ENCODE results near the gene MITF.

Gene MITF

GRCh38 chr3:69768438-69768837 lies 29.2 kb downstream of the MITF start:
- CTCF ChIA-PET: interaction anchor here (0.6 kb wide), 1 partner anchor 104 kb away, joined by 3 read pairs; no protein-coding TSS in a partner anchor
- H3K27ac ChIP-seq: no peak overlapping the region
- no peak for TF ChIP-seq CTCF (conservative IDR thresholded peaks at IDR 0.05; ENCODE audit: low read depth)
- POLR2A ChIA-PET (ENCODE audit: low non-redundant PET): no interaction called here
- DNase-seq (ENCODE audit: low spot score): no peak

- ChIA-PET POLR2A (ENCODE audit: low non-redundant PET) (interaction anchor here (0.6 kb wide), 1 partner anchor 1271 kb away, joined by 6 read pairs; no protein-coding TSS in a partner anchor), CTCF (no interaction called here)
- DNase-seq (ENCODE audit: low spot score): peak; percentile 68
- TF ChIP-seq CTCF (conservative IDR thresholded peaks at IDR 0.05; ENCODE audit: low read depth): no peak
- no peak overlapping the region for H3K27ac ChIP-seq
Measured at GRCh38 chr3:69770219-69770618, 31.0 kb downstream of the MITF start.

GRCh38 chr3:69770976-69771634 lies 31.8 kb downstream of the MITF start:
- no peak overlapping the region for H3K27ac ChIP-seq
- no peak for TF ChIP-seq CTCF (conservative IDR thresholded peaks at IDR 0.05; ENCODE audit: low read depth)
- ChIA-PET POLR2A (ENCODE audit: low non-redundant PET) (interaction anchor here (0.6 kb wide), 1 partner anchor 1272 kb away, joined by 6 read pairs; no protein-coding TSS in a partner anchor), CTCF (no interaction called here)
- DNase-seq (ENCODE audit: low spot score): no peak

GRCh38 chr3:69772152-69772867 lies 33.0 kb downstream of the MITF start:
- DNase-seq (ENCODE audit: low spot score): no peak
- POLR2A ChIA-PET (ENCODE audit: low non-redundant PET): no interaction called here
- CTCF ChIA-PET: no interaction called here
- no peak overlapping the region for H3K27ac ChIP-seq
- no peak for TF ChIP-seq CTCF (conservative IDR thresholded peaks at IDR 0.05; ENCODE audit: low read depth)

- no peak for DNase-seq (ENCODE audit: low spot score)
- no peak overlapping the region for H3K27ac ChIP-seq
- TF ChIP-seq CTCF (conservative IDR thresholded peaks at IDR 0.05; ENCODE audit: low read depth): no peak
- ChIA-PET POLR2A (ENCODE audit: low non-redundant PET) (no interaction called here), CTCF (no interaction called here)
Measured at GRCh38 chr3:69774029-69774428, 34.8 kb downstream of the MITF start.

GRCh38 chr3:69775751-69776150 lies 36.5 kb downstream of the MITF start:
- DNase-seq (ENCODE audit: low spot score): no peak
- CTCF ChIA-PET: no interaction called here
- POLR2A ChIA-PET (ENCODE audit: low non-redundant PET): no interaction called here
- H3K27ac ChIP-seq: no peak overlapping the region
- no peak for TF ChIP-seq CTCF (conservative IDR thresholded peaks at IDR 0.05; ENCODE audit: low read depth)

All from RWPE1 (cell line).